Lower leg skin (tissue), 4 donors: Measurements from ENCODE around the gene FAM13A. TPM values are rescaled to one million over a fixed set of nuclear protein-coding genes. Genes with fewer than 3 reads are reported as not detected.

Experiments used
- DNase-seq, 2 donors: peaks; one replicate each; pipeline ENCODE4 v3.0.0-alpha.2; 2019; ENCODE audit warnings: low spot score in 2 of 2
- H3K4me3 ChIP-seq: fragments of 200-600 bp; sonication (generic); 2 replicates; pipeline ENCODE4 v1.5.1; 2017; ENCODE audit warnings: mild to moderate bottlenecking, low read depth; ENCODE audit not compliant: poor library complexity, severe bottlenecking
- POLR2A ChIP-seq, 2 donors: fragments of 450-650 bp; IDR thresholded peaks; one replicate each; pipeline ENCODE4 v1.6.1; 2016 to 2017; ENCODE audit warnings: antibody characterized with exemption in 2 of 2, mild to moderate bottlenecking in 1 of 2, moderate library complexity in 1 of 2
- WGBS, 2 donors: methylation state at CpG; one replicate each; pipeline ENCODE4 v1.1.5; 2018; 5-methylcytosine and 5-hydroxymethylcytosine counted together
- intact Hi-C: fragments of 100-400 bp; cut with DNase I; formaldehyde crosslinking; loops from one replicate; pipeline ENCODE4 v1.15.0; 2023; ENCODE audit warnings: low total_unique reads
- total RNA-seq, 4 donors: library from RNA; depleted of rRNA; stranded (reverse); fragments of >200 nt; gene quantifications; one replicate each; pipeline ENCODE4 v1.1.0, GENCODE V29; 2016
- TF ChIP-seq, protein P1 (sequence below), 3 donors: fragments of 450-650 bp; IDR thresholded peaks; one replicate each; pipeline ENCODE4 v1.5.1; 2016; ENCODE audit warnings: antibody characterized with exemption in 3 of 3, mild to moderate bottlenecking in 3 of 3, moderate library complexity in 2 of 3

The FAM13A gene
- total RNA-seq, 4 donors from 2014 or later: 50.0 to 303 (median 114) TPM

DNA sequence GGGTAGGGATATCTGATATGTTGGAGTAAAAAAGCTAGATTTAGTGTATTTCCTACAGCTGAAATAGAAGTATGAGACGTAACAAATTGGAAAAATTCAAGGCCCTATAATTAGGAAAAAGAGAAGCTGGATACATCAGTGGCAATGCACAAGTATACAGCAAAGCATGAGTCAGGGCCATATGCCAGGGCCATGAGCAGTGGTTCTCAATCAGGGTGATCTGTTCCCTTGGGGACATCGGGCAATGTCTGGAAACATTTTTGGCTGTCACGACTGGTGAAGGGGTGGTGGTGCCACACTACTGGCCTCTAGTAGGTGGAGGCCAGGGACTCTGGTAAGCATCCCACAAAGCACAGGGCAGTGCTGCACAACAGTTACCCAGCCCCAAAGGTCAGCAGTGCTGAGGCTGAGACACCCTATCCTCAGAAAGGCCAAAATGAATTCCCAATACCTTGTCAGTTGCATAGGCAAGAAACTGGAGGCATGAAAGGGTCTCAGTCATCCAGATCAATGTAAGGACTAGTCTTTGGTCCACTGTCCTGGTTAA, 322.5 kb downstream of the FAM13A start:
- intact Hi-C loops: no loop called here
- TF ChIP-seq, protein P1, sequence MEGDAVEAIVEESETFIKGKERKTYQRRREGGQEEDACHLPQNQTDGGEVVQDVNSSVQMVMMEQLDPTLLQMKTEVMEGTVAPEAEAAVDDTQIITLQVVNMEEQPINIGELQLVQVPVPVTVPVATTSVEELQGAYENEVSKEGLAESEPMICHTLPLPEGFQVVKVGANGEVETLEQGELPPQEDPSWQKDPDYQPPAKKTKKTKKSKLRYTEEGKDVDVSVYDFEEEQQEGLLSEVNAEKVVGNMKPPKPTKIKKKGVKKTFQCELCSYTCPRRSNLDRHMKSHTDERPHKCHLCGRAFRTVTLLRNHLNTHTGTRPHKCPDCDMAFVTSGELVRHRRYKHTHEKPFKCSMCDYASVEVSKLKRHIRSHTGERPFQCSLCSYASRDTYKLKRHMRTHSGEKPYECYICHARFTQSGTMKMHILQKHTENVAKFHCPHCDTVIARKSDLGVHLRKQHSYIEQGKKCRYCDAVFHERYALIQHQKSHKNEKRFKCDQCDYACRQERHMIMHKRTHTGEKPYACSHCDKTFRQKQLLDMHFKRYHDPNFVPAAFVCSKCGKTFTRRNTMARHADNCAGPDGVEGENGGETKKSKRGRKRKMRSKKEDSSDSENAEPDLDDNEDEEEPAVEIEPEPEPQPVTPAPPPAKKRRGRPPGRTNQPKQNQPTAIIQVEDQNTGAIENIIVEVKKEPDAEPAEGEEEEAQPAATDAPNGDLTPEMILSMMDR (IDR thresholded peaks at IDR 0.05): no peak
- TF ChIP-seq POLR2A (IDR thresholded peaks at IDR 0.05): no peak
- H3K4me3 ChIP-seq: no peak overlapping the region
- WGBS, 2 donors: 76 to 92% methylated on average over 3 of the region's 3 CpGs
- DNase-seq: no peak

DNA sequence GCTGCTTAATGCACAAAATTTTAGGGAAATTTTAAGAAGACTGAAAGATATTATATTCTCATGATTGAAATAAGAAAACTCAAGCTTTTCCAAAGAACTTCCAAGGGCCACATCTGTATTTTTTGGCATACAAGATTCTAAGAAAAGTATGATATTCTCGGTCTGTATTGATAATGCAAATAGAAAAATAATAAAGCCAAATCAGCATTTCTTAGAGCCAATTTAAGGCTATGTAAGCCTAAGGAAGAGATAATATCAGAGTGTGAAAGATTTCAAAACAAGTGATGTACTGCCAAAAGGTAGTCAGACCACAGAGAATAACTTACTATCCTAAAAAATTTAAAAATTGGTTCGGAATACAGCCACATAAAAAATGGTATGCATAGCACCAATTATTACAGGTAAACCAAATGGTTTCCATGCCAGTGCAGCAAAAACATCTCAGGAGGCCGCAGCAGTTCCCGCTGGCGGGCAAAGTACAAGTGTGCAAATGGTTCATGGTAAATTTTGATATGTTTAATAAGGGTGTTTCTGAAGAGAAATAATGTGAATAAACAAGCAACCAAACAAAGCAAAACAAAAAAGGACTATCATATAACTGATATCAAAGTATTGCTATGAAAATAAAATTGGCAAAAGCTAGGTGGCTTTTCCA, 324.1 kb downstream of the FAM13A start:
- intact Hi-C loops: no loop called here
- no peak for DNase-seq
- WGBS, 2 donors: 88 to 91% methylated on average over 5 of the region's 5 CpGs
- H3K4me3 ChIP-seq: no peak overlapping the region
- TF ChIP-seq POLR2A (IDR thresholded peaks at IDR 0.05): no peak
- TF ChIP-seq, protein P1 (IDR thresholded peaks at IDR 0.05): no peak

DNA sequence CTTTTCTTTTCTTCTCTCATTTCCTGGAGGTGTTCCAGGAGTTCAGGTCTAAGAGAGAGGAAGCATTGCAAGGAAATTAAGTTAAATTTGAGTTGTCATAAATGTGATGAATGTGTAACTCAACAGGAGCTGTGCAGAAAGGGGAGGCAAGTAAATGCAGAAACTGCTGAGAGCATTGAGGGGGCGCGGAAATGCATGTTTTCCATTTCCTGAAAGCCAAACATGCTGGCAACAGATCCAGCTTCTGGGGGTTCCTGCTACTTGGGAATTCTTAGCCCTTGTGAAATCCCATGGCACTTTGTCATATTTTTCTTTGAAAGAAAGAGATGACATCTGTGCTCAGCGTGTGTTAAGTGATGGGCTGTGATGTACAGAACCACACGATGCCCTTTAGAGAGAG, 325.6 kb downstream of the FAM13A start:
- DNase-seq: no peak
- WGBS, 2 donors: 79 to 80% methylated on average over 4 of the region's 4 CpGs
- TF ChIP-seq, protein P1 (IDR thresholded peaks at IDR 0.05): no peak
- TF ChIP-seq POLR2A (IDR thresholded peaks at IDR 0.05): no peak
- no peak overlapping the region for H3K4me3 ChIP-seq
- intact Hi-C loops: no loop called here

DNA sequence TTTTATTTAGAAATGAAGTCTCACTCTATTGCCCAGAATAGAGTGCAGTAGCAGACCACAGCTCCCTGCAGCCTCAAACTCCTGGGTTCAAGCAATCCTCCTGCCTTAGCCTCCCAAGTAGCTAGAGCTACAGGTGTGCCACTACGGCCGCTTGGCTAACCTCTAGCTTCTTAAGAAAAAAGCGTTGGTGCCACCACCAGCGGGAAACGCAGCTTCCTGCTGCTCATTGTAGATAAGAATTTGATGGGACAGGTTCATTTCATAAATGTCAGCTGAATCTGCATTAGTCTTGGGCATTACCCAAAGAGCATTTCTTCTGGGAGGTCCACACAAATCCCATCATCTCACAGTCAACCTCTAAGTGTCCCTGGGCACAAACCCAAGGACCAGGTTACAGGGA, 326.2 kb downstream of the FAM13A start:
- intact Hi-C loops: no loop called here
- no peak for DNase-seq

DNA sequence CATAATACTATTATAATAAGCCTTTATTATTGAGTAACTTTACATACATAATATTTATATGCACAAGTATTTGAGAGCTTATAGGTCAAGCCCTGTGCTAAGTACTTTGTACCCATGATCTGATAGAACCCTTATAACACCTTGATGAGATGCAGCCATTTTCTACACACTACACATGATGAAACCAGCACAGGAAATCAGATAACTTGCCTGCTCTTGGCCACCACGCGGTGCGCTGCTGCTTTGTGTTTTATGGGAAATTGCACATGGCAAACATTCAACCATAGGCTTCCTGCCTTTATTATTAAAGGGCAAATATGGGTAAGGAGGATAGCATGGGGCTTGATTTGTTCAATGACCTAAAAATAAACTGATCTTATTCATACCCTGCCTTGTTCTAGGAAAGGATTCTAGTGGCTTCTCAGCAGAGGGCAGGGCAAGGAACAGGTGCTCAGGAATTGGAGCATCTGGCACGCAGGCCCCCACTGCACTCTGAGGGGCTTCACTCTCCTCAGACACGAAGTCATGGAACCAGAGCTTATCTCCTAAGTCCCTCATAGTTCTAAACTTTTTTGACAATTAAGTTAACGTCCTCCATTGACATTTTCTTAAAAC, 327.7 kb downstream of the FAM13A start:
- 81 to 83% methylated on average over 6 of the region's 6 CpGs for WGBS, 2 donors
- TF ChIP-seq, protein P1 (IDR thresholded peaks at IDR 0.05): no peak
- TF ChIP-seq POLR2A (IDR thresholded peaks at IDR 0.05): no peak
- DNase-seq: no peak
- intact Hi-C loops: no loop called here
- no peak overlapping the region for H3K4me3 ChIP-seq

More for the DNA sequence above, 326.2 kb downstream of the FAM13A start:
- TF ChIP-seq POLR2A (IDR thresholded peaks at IDR 0.05): no peak
- TF ChIP-seq, protein P1 (IDR thresholded peaks at IDR 0.05): no peak
- H3K4me3 ChIP-seq: no peak overlapping the region
- 93 to 96% methylated on average over 5 of the region's 5 CpGs for WGBS, 2 donors
